Bronchial epithelial cell (primary cell): ENCODE measurements around the gene B3GAT3. TPM values are rescaled to one million over a fixed set of nuclear protein-coding genes. Genes with fewer than 3 reads are reported as not detected.

Experiments
- DNase-seq: peaks from one replicate; pipeline ENCODE4 v3.0.0-alpha.2; 2010; ENCODE audit warnings: low read depth
- FAIRE-seq: peaks from 2 replicates; lab custom pipeline; 2011; peaks lifted over from hg19 to GRCh38; lab: Jason Lieb, UNC
- H3K27me3 ChIP-seq: 2 replicates; pipeline ENCODE4 v1.5.1; 2011; ENCODE audit warnings: low read length; ENCODE audit not compliant: control insufficient read depth, insufficient read depth
- H3K36me3 ChIP-seq: 2 replicates; pipeline ENCODE4 v1.5.1; 2011; ENCODE audit warnings: low read length; ENCODE audit not compliant: control insufficient read depth, insufficient read depth
- H3K4me3 ChIP-seq: 2 replicates; pipeline ENCODE4 v1.5.1; 2011; ENCODE audit warnings: mild to moderate bottlenecking, low read depth, low read length, control low read depth
- total RNA-seq: library from RNA; depleted of rRNA; stranded (reverse); fragments of >200 nt; gene quantifications from 2 replicates; pipeline ENCODE4 v1.2.1, GENCODE V29; 2014
- TF ChIP-seq, protein P1 (sequence below): IDR thresholded peaks from 2 replicates; pipeline ENCODE4 v1.5.1; 2011; ENCODE audit warnings: mild to moderate bottlenecking, moderate library complexity, low read length, control low read depth, inconsistent platforms; ENCODE audit not compliant: insufficient read depth, severe bottlenecking

Gene B3GAT3
- total RNA-seq, 1 donor from 2014 or later = 24.2 TPM

DNA sequence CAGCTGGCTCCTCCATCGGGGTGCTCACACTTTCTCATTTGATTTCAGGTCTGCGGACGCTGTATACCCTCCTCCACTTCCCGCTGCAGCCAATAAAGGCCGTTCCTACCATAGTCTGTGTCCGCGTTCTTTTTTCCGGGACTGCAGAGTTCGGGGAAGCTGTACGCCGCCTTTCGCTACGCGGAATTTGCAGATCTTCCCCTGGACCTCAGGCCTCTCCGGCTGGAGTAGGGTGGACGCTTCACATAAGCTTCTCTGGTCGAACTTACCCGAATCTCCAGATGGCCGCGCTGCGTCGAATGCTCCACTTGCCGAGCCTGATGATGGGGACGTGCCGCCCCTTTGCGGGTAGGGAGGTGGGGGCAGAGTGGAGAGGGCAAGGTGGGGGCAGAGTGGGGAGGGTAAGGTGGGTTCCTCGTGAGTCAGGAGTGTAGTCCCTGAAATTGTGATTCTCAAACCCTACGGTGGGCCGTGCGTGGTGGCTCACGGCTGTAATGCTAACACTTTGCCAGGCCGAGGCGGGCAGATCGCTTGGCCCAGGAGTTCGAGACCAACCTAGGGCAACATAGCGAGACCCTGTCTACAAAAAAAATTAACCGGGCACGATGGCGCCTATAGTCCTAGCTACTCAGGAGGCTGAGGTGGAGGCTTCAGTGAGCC is 43.9 kb upstream of the B3GAT3 start:
- TF ChIP-seq, protein P1, sequence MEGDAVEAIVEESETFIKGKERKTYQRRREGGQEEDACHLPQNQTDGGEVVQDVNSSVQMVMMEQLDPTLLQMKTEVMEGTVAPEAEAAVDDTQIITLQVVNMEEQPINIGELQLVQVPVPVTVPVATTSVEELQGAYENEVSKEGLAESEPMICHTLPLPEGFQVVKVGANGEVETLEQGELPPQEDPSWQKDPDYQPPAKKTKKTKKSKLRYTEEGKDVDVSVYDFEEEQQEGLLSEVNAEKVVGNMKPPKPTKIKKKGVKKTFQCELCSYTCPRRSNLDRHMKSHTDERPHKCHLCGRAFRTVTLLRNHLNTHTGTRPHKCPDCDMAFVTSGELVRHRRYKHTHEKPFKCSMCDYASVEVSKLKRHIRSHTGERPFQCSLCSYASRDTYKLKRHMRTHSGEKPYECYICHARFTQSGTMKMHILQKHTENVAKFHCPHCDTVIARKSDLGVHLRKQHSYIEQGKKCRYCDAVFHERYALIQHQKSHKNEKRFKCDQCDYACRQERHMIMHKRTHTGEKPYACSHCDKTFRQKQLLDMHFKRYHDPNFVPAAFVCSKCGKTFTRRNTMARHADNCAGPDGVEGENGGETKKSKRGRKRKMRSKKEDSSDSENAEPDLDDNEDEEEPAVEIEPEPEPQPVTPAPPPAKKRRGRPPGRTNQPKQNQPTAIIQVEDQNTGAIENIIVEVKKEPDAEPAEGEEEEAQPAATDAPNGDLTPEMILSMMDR = no peak
- FAIRE-seq (no peak), DNase-seq (no peak)
- Histone ChIP-seq H3K4me3 (peak overlapping the region; percentile 80), H3K27me3 (no peaks in the 10 kb centered on the region), H3K36me3 (peaks cover 12% of the 10 kb centered on the region)

- DNase-seq (peak; percentile 74), FAIRE-seq (no peak)
- Histone ChIP-seq H3K36me3 (peaks cover 12% of the 10 kb centered on the region), H3K4me3 (peak within 1 kb of the TSS; percentile 80), H3K27me3 (no peaks in the 10 kb centered on the region)
- TF ChIP-seq, protein P1 = no peak
Measured at GRCh38 chr11:62665075-62665598, 43.4 kb upstream of the B3GAT3 start, which contains the start of the genes C11orf98 and CSKMT. C11orf98 (minus strand) TSS chr11:62665210; CDS start chr11:62665169, 41 bp downstream. CSKMT (plus strand) TSS chr11:62665312; CDS start chr11:62665880, 568 bp downstream.

DNA sequence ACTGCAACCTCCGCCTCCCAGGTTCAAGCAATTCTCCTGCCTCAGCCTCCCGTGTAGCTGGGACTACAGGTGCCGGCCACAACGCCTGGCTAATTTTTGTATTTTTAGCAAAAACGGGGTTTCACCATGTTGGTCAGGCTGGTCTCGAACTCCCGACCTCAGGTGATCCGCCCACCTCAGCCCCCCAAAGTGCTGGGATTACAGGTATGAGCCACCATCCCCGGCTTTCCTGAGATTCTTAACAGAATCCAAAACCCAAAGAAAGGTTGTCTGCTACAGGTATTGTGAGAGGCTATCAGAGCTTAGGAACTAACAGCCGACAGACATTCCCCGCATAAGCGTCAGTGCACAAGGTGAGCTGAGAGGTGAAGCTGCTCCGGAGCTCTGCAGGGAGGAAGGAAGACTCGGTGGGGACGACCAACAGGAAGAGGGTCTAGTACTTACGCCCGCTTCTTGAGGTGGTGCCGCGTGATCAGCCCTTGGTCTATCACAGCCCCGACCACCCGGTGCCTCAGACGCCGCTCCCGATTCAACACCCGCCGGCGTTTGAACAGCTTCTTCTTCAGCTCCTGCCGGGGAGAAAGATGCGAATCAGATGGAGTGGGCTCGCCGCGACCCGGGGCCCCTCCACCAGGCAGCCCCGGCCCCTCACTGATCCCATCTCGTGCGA is 42.8 kb upstream of the B3GAT3 start:
- peak overlapping the region; percentile 80 for H3K4me3 ChIP-seq
- DNase-seq (peak; percentile 63), FAIRE-seq (no peak)
- no peaks in the 10 kb centered on the region for H3K27me3 ChIP-seq
- H3K36me3 ChIP-seq = peaks cover 12% of the 10 kb centered on the region
- TF ChIP-seq, protein P1 = no peak

DNA sequence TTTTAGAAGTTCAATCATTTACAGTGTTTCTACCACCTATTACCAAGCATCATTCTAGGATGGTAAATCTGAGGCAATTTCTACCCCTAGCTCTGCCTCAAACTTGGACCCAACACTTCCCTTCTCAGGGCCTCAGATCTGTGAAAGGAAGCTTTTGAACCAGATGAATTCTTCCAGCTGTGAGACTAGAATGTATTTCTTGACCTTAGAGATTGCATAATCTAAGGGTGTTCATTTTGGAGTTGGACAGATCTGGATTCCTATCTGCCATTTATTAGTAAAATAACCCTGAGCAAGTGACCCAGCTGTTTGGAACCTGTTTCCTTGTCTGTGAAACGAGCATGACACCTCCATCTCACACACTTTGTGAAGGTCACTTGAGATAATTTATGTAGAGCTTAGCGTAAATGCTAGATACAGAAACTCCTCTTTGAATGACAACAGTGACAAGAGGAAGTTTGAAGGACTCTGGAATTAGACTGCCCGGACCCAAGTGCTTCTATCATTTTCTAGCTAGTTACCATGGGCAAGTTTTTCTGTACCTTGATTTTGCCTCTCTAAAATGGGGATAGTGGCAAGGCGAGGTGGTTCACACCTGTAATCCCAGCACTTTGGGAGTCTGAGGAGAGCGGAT is 35.1 kb upstream of the B3GAT3 start:
- no peak for FAIRE-seq
- DNase-seq = no peak
- Histone ChIP-seq H3K36me3 (no peaks in the 10 kb centered on the region), H3K4me3 (no peak overlapping the region), H3K27me3 (no peaks in the 10 kb centered on the region)
- TF ChIP-seq, protein P1 = no peak

GRCh38 chr11:62654297-62654696 is 32.5 kb upstream of the B3GAT3 start:
- TF ChIP-seq, protein P1 = no peak
- H3K27me3 ChIP-seq = no peaks in the 10 kb centered on the region
- FAIRE-seq (no peak), DNase-seq (no peak)
- peaks cover 4% of the 10 kb centered on the region for H3K36me3 ChIP-seq
- no peak overlapping the region for H3K4me3 ChIP-seq
